Suprapubic skin (tissue), 4 donors: Measurements from ENCODE around the gene IRX5. TPM values are rescaled to one million over a fixed set of nuclear protein-coding genes. Genes with fewer than 3 reads are reported as not detected.

ENCODE experiments used
- DNase-seq, 2 donors: peaks; one replicate each; pipeline ENCODE4 v3.0.0-alpha.2; 2019; ENCODE audit warnings: low spot score in 2 of 2
- H3K27ac ChIP-seq: fragments of 200-600 bp; sonication (generic); one replicate; pipeline ENCODE4 v1.5.1; 2019
- H3K27me3 ChIP-seq: fragments of 200-600 bp; sonication (generic); one replicate; pipeline ENCODE4 v1.5.1; 2019
- H3K36me3 ChIP-seq: fragments of 200-600 bp; sonication (generic); one replicate; pipeline ENCODE4 v1.5.1; 2019
- H3K4me1 ChIP-seq: fragments of 200-600 bp; sonication (generic); one replicate; pipeline ENCODE4 v1.5.1; 2019
- H3K4me3 ChIP-seq: fragments of 200-600 bp; sonication (generic); one replicate; pipeline ENCODE4 v1.5.1; 2019; ENCODE audit warnings: mild to moderate bottlenecking
- H3K9me3 ChIP-seq: fragments of 200-600 bp; sonication (generic); one replicate; pipeline ENCODE4 v1.5.1; 2019
- CTCF ChIP-seq, 2 donors: fragments of 200-600 bp in 1 of 2; fragments of 450-650 bp in 1 of 2; sonication (generic) in 1 of 2; IDR thresholded peaks; one replicate each; pipeline ENCODE4 v1.5.1; 2016 to 2019; ENCODE audit warnings: antibody characterized with exemption in 2 of 2, mild to moderate bottlenecking in 1 of 2, moderate library complexity in 1 of 2
- EP300 ChIP-seq: sonication (generic); formaldehyde crosslinking; IDR thresholded peaks from one replicate; pipeline ENCODE4 v1.6.1; 2017; ENCODE audit warnings: antibody characterized with exemption
- POLR2A ChIP-seq, 2 donors: fragments of 450-650 bp; IDR thresholded peaks; one replicate each; pipeline ENCODE4 v1.6.1; 2017; ENCODE audit warnings: antibody characterized with exemption in 2 of 2, mild to moderate bottlenecking in 2 of 2, moderate library complexity in 2 of 2
- POLR2AphosphoS5 ChIP-seq, 3 donors: sonication (generic); formaldehyde crosslinking; IDR thresholded peaks; one replicate each; pipeline ENCODE4 v1.6.1; 2017; ENCODE audit warnings: antibody characterized with exemption in 3 of 3
- WGBS: methylation state at CpG from one replicate; pipeline ENCODE4 v1.1.5; 2018; 5-methylcytosine and 5-hydroxymethylcytosine counted together
- total RNA-seq, 4 donors: library from RNA; depleted of rRNA; stranded (reverse); fragments of >200 nt; gene quantifications; one replicate each; pipeline ENCODE4 v1.1.0, GENCODE V29; 2016

IRX5 gene
- total RNA-seq, 4 donors from 2014 or later = 41.3 to 64.8 (median 51.6) TPM

GRCh38 chr16:54930869-54931119 lies 129 bp downstream of the IRX5 start:
- Histone ChIP-seq H3K4me1 (peaks cover 31% of the 10 kb centered on the region), H3K4me3 (peak overlapping the region; percentile 75), H3K27me3 (peaks cover 36% of the 10 kb centered on the region), H3K9me3 (no peaks in the 10 kb centered on the region), H3K27ac (peak overlapping the region; percentile 96), H3K36me3 (no peaks in the 10 kb centered on the region)
- no peak for DNase-seq
- TF ChIP-seq POLR2AphosphoS5 (IDR thresholded peaks at IDR 0.05) (no peak), POLR2A (IDR thresholded peaks at IDR 0.05) (no peak), CTCF (IDR thresholded peaks at IDR 0.05) (no peak), EP300 (no peak)
- 0% methylated on average over 2 of the region's 24 CpGs for WGBS

GRCh38 chr16:54931120-54932014 lies 702 bp downstream of the IRX5 start:
- Histone ChIP-seq H3K9me3 (no peaks in the 10 kb centered on the region), H3K27ac (peak overlapping the region; percentile 96), H3K36me3 (no peaks in the 10 kb centered on the region), H3K4me1 (peaks cover 27% of the 10 kb centered on the region), H3K4me3 (peak overlapping the region; percentile 75), H3K27me3 (peaks cover 39% of the 10 kb centered on the region)
- no peak for TF ChIP-seq POLR2A (IDR thresholded peaks at IDR 0.05)
- TF ChIP-seq CTCF (IDR thresholded peaks at IDR 0.05) = no peak
- no peak for TF ChIP-seq POLR2AphosphoS5 (IDR thresholded peaks at IDR 0.05)
- TF ChIP-seq EP300 = no peak
- DNase-seq = peak in 1 of 2 donors; percentile 72
- 4% methylated on average over 49 of the region's 91 CpGs for WGBS

GRCh38 chr16:54932021-54932660 lies 1.5 kb downstream of the IRX5 start:
- Histone ChIP-seq H3K36me3 (no peaks in the 10 kb centered on the region), H3K27ac (peak overlapping the region; percentile 96), H3K4me1 (peaks cover 23% of the 10 kb centered on the region), H3K4me3 (peak overlapping the region; percentile 75), H3K9me3 (no peaks in the 10 kb centered on the region), H3K27me3 (peaks cover 35% of the 10 kb centered on the region)
- no peak for DNase-seq
- TF ChIP-seq POLR2A (IDR thresholded peaks at IDR 0.05) = no peak
- TF ChIP-seq CTCF (IDR thresholded peaks at IDR 0.05) = no peak
- no peak for TF ChIP-seq EP300
- no peak for TF ChIP-seq POLR2AphosphoS5 (IDR thresholded peaks at IDR 0.05)
- WGBS = 13% methylated on average over 19 of the region's 48 CpGs

- H3K36me3 ChIP-seq = no peaks in the 10 kb centered on the region
- H3K9me3 ChIP-seq = no peaks in the 10 kb centered on the region
- DNase-seq = no peak
- peaks cover 34% of the 10 kb centered on the region for H3K27me3 ChIP-seq
- TF ChIP-seq POLR2A (IDR thresholded peaks at IDR 0.05) = no peak
- TF ChIP-seq EP300 = no peak
- TF ChIP-seq CTCF (IDR thresholded peaks at IDR 0.05) = no peak
- TF ChIP-seq POLR2AphosphoS5 (IDR thresholded peaks at IDR 0.05) = no peak
- peak overlapping the region; percentile 75 for H3K4me3 ChIP-seq
- H3K4me1 ChIP-seq = peaks cover 24% of the 10 kb centered on the region
- H3K27ac ChIP-seq = peak overlapping the region; percentile 96
- 2% methylated on average over 30 of the region's 52 CpGs for WGBS
Observed at GRCh38 chr16:54932737-54933254, 2.1 kb downstream of the IRX5 start.
